Heart left ventricle (tissue), 16 donors: ENCODE results near the gene ACIN1. TPM values are rescaled to one million over a fixed set of nuclear protein-coding genes. Genes with fewer than 3 reads are reported as not detected.
A peak's percentile ranks its signal among the peaks of the same experiment; 100 is the strongest.

Source experiments
- ATAC-seq, 4 donors: fragments of 200-7000 bp; cut with Tn5 transposase; one replicate each; pipeline ENCODE4 v1.9.1; 2020 to 2022; ENCODE audit warnings: moderate library complexity in 4 of 4, mild to moderate bottlenecking in 3 of 4, moderate number of reproducible peaks in 1 of 4
- DNase-seq, 5 donors: peaks; one replicate each; pipeline ENCODE4 v3.0.0-alpha.2; 2020
- H3K27ac ChIP-seq, 12 donors: fragments of 200-600 bp; sonication (generic) in 4 of 12; one replicate each; pipeline versions ENCODE4 v1.5.0 to v1.8.0; 2016 to 2022; ENCODE audit warnings: mild to moderate bottlenecking in 2 of 12
- H3K27me3 ChIP-seq, 9 donors: fragments of 200-600 bp; sonication (generic) in 2 of 9; one replicate each; pipeline versions ENCODE4 v1.5.1 to v1.8.0; 2016 to 2022; ENCODE audit warnings: mild to moderate bottlenecking in 3 of 9
- H3K36me3 ChIP-seq, 9 donors: fragments of 200-600 bp; sonication (generic) in 2 of 9; one replicate each; pipeline versions ENCODE4 v1.5.0 to v1.8.0; 2018 to 2022; ENCODE audit warnings: mild to moderate bottlenecking in 2 of 9
- H3K4me1 ChIP-seq, 12 donors: fragments of 200-600 bp; sonication (generic) in 4 of 12; one replicate each; pipeline versions ENCODE4 v1.5.0 to v1.8.0; 2016 to 2022; ENCODE audit warnings: mild to moderate bottlenecking in 3 of 12
- H3K4me3 ChIP-seq, 12 donors: fragments of 200-600 bp; sonication (generic) in 4 of 12; one replicate each; pipeline versions ENCODE4 v1.5.0 to v1.8.0; 2017 to 2022; ENCODE audit warnings: mild to moderate bottlenecking in 9 of 12, moderate library complexity in 4 of 12
- H3K9me3 ChIP-seq, 12 donors: fragments of 200-600 bp; sonication (generic) in 4 of 12; one replicate each; pipeline versions ENCODE4 v1.5.0 to v1.8.0; 2016 to 2022; ENCODE audit warnings: mild to moderate bottlenecking in 1 of 12
- CTCF ChIP-seq, 12 donors: fragments of 200-600 bp; sonication (generic) in 4 of 12; IDR thresholded peaks; one replicate each; pipeline versions ENCODE4 v1.5.0 to v1.8.0; 2018 to 2022; ENCODE audit warnings: antibody characterized with exemption in 12 of 12, mild to moderate bottlenecking in 5 of 12
- POLR2A ChIP-seq, 2 donors: fragments of 450-650 bp; IDR thresholded peaks; one replicate each; pipeline ENCODE4 v1.6.1; 2017; ENCODE audit warnings: antibody characterized with exemption in 2 of 2, mild to moderate bottlenecking in 2 of 2, moderate library complexity in 2 of 2
- WGBS, 4 donors: extraction: QIAGEN DNeasy Blood & Tissue Kit in 2 of 4; methylation state at CpG; one replicate each; pipeline versions ENCODE4 v1.1.5 to v1.1.7; 2013 to 2018; 5-methylcytosine and 5-hydroxymethylcytosine counted together
- intact Hi-C, 10 donors: fragments of 100-400 bp; cut with DNase I; formaldehyde crosslinking; loops; one replicate each; pipeline versions ENCODE4 v1.11.1 to v1.14.2; 2022
- polyA plus RNA-seq, 2 donors: library from polyadenylated mRNA; stranded (reverse); fragments of 200-250 nt; gene quantifications; one replicate each; pipeline ENCODE4 v1.2.3, GENCODE V29; 2013
- total RNA-seq, 9 donors: library from RNA; depleted of rRNA in 2 of 9; stranded (reverse); fragments of >200 nt in 2 of 9; fragmentation: NEBNext Ultra II Directional in 3 of 9; extraction: Animal tissue kit (Norgen Biotek cat#: 25700) in 3 of 9; gene quantifications; one replicate each; pipeline versions ENCODE4 v1.1.0 to v1.2.4, GENCODE V29; 2016 to 2023
- donor health status: ischemic (EF 13 %, LVEDD 7.1; RV severe dilation, severe dysfunction).
- donor health status: healthy with polysubstance abuse.
- donor health status: DM: no; HTN: yes; CAD: no.
- donor health status: DM: no; HTN: no; CAD: no.
- donor health status: ischemic (EF 25% LVEDD 6.9; RV normal size, moderate dysfunction).
- donor health status: ischemic (EF 25% LVEDD 5.7; RV mildly dilated, moderate dysfunction).
- donor health status: healthy.
- donor health status: DM: yes; HTN: yes; CAD: no.
- donor health status: ischemic (EF 35%, LVEDD 5.7; RV mildly dilated, moderate dysfunction).
- donor health status: nonischemic (EF 11% LVEDD 7.7; RV severe dilation, severe dysfunction).
- donor health status: DM: yes; HTN: yes; CAD: no.
- donor health status: PGD.
- donor health status: ischemic (EF 29% LVEDD 5.4; RV normal size, mild dysfunction).
- donor health status: nonischemic (EF 23%, LVEDD 6.1; RV moderate dilation, normal function).

Gene ACIN1
- total and polyA plus RNA-seq, 11 donors = 42.0 to 91.2 (median 65.6) TPM

DNA sequence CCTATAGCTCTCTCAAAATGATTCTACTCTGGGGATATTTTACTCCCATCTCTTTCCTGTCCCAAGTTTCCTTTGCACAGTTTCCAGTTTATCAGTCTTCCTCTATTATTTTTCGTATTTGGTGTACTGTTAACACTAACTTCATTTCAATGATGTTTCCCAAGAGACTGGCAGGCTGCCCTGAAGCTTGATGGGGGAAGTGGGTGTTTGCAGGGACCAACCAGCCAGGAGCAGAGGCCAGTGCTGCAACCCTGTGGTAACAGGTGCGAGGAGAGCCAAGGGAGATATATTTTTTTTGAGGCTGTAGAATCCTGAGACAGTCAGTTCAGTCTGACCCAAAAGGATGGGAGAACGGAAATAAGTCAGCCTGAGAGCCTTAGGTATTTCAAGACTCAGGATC is 35.9 kb upstream of the ACIN1 start:
- DNase-seq = peak in 1 of 5 donors; percentile 54

DNA sequence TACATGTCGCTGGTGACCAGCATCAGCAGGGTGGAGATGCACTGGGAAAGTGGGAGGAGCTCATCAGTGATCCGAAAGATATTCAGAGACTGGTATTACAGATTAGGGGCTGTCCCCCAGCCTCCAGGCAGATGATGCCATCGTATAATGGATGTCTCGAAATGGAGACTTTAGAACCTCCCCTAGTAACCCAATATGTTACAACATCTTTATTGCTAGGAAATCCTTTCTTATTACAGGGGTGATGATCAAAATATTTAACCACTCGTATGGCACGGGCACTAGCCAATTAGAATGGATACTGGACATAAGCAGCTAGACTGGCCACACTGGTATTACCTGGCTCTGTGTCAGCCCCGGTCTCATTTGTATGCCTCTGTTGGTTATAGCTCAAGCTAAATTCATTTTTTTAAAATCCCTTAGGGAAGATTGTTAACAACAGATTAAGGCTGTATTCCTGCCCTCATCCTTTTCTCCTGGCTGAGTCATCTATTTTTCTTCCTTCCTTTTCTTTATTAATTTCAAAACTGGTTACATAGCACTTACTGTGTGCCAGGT is 34.9 kb upstream of the ACIN1 start:
- H3K27ac ChIP-seq = no peak overlapping the region
- TF ChIP-seq POLR2A (IDR thresholded peaks at IDR 0.05) = no peak
- TF ChIP-seq CTCF (IDR thresholded peaks at IDR 0.05) = no peak
- H3K36me3 ChIP-seq = peaks cover 0 to 31% (median 5%) of the 10 kb centered on the region in 9 donors
- H3K27me3 ChIP-seq = no peaks in the 10 kb centered on the region
- intact Hi-C loops = loop anchor here in 4 of 10 donors (5.0 to 10.0 kb wide), 3 partner anchors 42 to 245 kb away; partner anchors contain the start of genes CMTM5 (in 1 of the 4) and IL25 (in 1 of the 4)
- no peak for ATAC-seq
- 91 to 96% (median 92%) methylated on average over 7 of the region's 7 CpGs for WGBS, 4 donors
- H3K4me3 ChIP-seq = no peak overlapping the region
- DNase-seq = no peak
- H3K9me3 ChIP-seq = no peaks in the 10 kb centered on the region
- H3K4me1 ChIP-seq = peaks cover 0 to 10% (median 0%) of the 10 kb centered on the region in 12 donors

More for the DNA sequence above, 35.9 kb upstream of the ACIN1 start:
- Histone ChIP-seq H3K9me3 (no peaks in the 10 kb centered on the region), H3K27ac (no peak overlapping the region), H3K4me1 (peaks cover 0 to 10% (median 0%) of the 10 kb centered on the region in 12 donors), H3K27me3 (no peaks in the 10 kb centered on the region), H3K36me3 (peaks cover 0 to 31% (median 5%) of the 10 kb centered on the region in 9 donors), H3K4me3 (no peak overlapping the region)
- intact Hi-C loops = loop anchor here in 1 of 10 donors (5.0 kb wide), 1 partner anchor 41 kb away; no protein-coding TSS in a partner anchor
- peak in 1 of 4 donors; percentile 25 for ATAC-seq
- TF ChIP-seq POLR2A (IDR thresholded peaks at IDR 0.05) (no peak), CTCF (IDR thresholded peaks at IDR 0.05) (no peak)
- WGBS, 4 donors = 35 to 51% (median 42%) methylated on average over 3 of the region's 3 CpGs

DNA sequence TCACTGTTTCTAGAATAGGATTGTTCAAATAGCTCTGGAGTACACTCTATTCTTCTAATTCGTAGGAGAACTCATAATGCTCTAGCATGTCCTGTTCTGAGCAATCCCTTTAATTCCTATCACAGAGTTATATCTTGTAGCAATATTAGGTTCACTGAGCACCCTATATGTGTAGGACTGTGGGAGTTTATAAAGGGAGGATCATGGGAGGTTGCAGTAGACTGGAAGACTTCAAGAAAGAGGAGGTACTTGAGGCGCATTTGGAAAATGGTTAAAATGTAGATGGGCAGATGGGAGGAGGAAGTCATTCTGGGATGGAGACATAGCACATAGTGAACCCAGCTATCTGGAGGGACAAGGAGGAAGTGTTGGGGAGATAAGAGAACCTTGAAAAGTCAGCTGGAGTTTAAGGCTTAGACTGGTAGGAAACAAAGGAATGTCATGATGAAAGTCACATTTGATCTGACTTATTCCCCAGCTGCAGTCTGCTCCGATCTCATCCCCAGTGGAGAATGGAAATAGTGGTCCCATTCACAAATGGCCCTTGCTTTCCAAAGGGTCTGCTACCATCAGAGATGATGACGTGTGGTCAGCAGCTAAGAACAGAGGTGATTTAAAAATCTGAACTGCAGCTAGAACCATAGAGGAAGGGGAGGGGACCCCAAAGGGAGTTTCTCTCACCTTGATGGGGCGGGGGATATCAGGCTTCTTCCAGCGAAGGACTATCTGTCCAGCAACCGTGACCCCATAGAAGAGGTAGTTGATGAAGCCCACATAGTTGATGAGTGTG is 34.2 kb upstream of the ACIN1 start:
- no peak for DNase-seq
- no peak overlapping the region for H3K4me3 ChIP-seq
- H3K4me1 ChIP-seq = peaks cover 0 to 11% (median 0%) of the 10 kb centered on the region in 12 donors
- intact Hi-C loops = loop anchor here in 3 of 10 donors (10.0 kb wide), 2 partner anchors 166 to 246 kb away; partner anchors contain the start of genes CMTM5 (in 1 of the 3) and IL25 (in 1 of the 3)
- H3K36me3 ChIP-seq = peaks cover 0 to 31% (median 5%) of the 10 kb centered on the region in 9 donors
- WGBS, 4 donors = 80 to 87% (median 82%) methylated on average over 7 of the region's 7 CpGs
- no peaks in the 10 kb centered on the region for H3K9me3 ChIP-seq
- TF ChIP-seq POLR2A (IDR thresholded peaks at IDR 0.05) (no peak), CTCF (IDR thresholded peaks at IDR 0.05) (no peak)
- no peak overlapping the region for H3K27ac ChIP-seq
- no peak for ATAC-seq
- no peaks in the 10 kb centered on the region for H3K27me3 ChIP-seq

GRCh38 chr14:23127861-23128260 is 32.9 kb upstream of the ACIN1 start:
- no peak for DNase-seq
- no peak overlapping the region for H3K4me3 ChIP-seq
- intact Hi-C loops = loop anchor here in 3 of 10 donors (10.0 kb wide), 2 partner anchors 167 to 247 kb away; partner anchors contain the start of genes CMTM5 (in 1 of the 3) and IL25 (in 1 of the 3)
- H3K4me1 ChIP-seq = peaks cover 0 to 22% (median 3%) of the 10 kb centered on the region in 12 donors
- TF ChIP-seq POLR2A (IDR thresholded peaks at IDR 0.05) (no peak), CTCF (IDR thresholded peaks at IDR 0.05) (no peak)
- no peak overlapping the region for H3K27ac ChIP-seq
- H3K27me3 ChIP-seq = no peaks in the 10 kb centered on the region
- ATAC-seq = no peak
- WGBS, 4 donors = 89 to 93% (median 90%) methylated on average over 3 of the region's 3 CpGs
- H3K36me3 ChIP-seq = peaks cover 0 to 31% (median 5%) of the 10 kb centered on the region in 9 donors
- H3K9me3 ChIP-seq = no peaks in the 10 kb centered on the region
